Activated T-cell treated with anti-CD3 and anti-CD28 coated beads for 4 hours (primary cell): ENCODE data around the gene ZPR1.

Source experiments
- DNase-seq: peaks from one replicate; pipeline ENCODE4 v3.0.0-alpha.2; 2020

Gene ZPR1

DNA sequence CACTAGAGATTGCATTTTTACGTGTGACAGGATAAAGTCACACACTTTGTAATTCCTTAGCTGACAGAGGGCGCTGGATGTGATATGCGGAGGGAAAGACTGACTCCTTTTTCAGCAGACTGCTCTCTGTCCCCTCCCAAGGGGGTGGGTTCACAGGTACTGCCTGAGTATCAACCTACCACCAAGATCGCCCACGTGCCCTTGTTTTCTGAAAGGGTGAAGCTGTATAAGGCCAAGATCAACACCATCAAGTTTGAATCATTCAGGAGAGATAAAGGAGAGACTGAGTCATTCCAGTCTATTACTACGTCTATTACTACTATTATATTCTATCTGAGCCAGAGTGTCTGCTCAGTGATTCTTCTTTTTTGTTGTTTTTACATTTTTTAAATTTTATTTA is 45.7 kb downstream of the ZPR1 start:
- no peak for DNase-seq

DNA sequence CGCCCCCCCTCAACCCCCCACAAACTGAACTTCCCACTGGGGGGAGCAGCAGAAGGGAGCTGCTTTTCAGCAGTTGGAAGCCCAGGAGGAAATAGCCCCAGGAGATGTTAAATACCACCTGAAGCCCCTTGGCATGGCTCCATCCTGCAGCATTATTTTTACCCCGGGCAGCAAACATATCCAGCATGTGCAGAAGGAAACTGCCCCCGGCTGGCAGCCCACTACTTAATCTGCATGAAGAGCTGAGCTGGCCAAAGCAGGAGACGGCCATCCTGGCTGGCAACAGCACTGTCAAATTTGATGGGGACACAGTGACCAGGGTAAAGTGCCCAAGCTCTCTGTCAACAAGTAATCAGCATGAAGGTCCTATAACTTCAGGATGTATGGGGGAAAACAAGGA is 47.1 kb downstream of the ZPR1 start:
- DNase-seq, result no peak

DNA sequence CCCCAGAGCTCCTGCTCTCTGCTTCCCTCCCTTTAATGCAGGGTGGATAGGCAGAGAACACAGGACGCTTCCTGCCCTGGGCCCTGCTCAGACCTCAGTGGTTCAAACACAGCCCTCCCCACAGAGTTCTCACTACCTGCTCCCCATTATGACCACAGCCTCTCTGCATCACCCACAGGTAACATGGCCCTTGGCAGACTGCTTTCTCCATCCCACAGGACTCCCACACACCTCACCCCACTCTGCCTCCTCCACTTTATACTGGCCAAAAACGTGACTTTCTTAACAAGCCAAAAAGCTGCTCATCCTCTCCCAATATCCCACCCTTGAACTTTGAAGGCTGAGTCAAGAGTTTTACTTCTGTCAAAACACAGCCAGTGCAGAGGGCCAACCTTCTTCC is 48.8 kb downstream of the ZPR1 start:
- DNase-seq, result no peak

DNA sequence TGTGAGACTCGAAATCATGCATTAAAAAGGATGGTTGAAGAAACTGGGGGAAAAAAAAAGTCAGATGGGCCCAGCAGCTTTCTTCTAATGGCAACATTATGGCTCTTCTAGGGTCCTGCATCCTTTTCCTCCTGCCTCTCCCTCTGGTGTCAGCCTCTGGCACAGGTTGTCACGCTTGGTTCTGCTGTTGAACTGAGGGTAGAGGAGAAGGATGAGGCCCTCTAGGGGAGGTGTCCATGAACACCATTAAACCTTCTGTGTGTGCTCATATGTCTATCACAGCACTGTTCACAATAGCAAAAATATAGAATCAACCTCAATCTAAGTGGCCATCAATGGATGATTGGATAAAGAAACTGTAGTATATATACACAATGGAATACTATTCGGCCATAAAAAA is 51.1 kb downstream of the ZPR1 start:
- DNase-seq, result no peak

DNA sequence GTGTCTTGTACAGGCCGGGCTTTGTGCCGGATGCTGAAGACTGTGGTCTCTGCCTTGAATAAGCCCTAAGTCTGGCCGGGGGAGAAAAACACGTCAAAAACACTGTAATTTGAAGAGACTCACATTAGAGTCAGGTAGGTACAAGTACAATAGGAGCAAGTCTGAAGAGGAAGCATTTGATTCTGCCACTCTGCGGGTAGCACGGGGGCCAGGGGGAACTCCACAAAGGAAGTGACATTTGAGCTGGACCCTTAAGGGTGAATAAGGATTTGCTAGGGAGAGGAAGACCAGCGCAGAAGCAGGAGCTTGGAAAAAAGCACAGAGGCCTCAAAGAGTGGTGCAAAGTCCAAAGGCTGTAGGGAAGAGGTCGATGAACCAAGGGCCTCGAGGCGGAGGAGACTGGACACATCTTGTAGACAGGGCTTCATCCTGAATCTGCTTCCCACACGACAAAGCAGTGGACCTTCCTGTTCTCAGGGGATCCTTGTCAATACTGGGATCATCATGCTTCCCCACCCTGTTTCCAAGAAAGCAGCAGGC is 53.8 kb downstream of the ZPR1 start:
- DNase-seq, result no peak

DNA sequence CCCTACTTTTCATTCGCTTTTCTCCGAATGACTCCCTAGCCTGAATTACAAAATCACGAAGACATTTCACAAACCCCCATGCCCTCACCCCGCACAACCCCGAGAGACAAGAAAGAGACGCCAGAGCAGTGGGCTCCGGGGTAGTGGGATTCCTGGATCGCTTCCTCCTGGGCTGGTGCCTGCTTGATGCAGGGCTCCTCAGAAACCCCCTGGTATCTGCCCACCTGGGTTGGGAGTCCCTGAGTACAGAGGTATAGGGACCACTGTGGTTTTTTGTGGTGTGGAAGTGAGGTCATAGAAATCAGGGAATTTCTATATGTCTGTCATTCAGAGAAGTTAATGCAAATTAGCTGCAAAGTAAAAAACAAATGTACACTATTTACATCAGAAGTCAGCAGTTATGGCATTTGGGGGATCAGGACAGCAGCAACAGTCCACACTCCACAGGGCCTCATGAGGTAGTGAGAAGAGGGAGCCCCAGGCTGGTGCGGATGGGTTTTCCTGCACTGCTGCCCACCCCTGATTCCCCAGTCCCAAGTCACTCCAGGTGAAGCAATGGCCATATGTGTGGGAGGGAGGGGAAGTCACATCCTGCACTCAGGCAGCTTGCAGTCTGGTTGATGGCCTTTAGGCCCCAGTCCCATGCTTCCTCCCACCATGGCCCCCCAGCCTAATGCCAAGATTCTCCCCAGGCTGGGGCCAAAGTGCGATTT is 54.6 kb downstream of the ZPR1 start:
- DNase-seq, result no peak

DNA sequence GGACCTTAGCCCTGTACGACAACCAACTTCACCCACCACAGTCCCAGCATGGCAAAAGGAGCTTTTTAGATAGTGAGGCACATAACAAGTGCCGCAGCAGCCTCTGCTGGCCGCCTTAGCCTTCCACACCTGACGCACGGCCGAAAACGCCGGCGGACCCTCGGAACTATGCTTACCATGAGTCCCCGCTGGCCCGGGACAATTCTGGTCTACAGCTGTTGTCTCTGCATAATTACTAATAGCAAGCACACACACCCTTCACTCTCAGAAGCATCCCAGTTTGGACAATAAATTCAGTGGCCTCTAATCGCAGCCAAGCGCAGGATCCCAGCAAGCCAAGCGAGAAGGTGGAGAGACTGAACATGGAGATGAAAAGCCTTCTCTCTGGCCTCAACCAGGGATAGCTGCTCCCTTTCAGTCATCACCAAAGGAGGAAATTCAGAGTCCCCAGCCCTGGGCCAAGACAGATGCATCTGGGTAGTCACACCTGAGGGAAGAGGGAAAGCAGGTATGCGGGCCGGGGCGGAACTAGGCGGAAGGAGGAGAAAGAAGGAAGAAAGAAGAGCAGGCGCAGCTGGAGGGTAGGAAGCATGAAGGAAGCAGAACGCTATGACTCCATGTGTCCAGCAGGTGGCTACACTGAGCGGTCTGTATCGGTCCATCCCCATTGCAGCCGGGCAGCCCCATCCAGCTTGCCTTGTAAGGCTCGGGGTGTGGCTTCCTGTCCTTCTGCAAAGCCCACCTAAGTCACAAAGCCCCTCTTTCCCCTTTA is 55.4 kb downstream of the ZPR1 start:
- DNase-seq, result peak; percentile 39

DNA sequence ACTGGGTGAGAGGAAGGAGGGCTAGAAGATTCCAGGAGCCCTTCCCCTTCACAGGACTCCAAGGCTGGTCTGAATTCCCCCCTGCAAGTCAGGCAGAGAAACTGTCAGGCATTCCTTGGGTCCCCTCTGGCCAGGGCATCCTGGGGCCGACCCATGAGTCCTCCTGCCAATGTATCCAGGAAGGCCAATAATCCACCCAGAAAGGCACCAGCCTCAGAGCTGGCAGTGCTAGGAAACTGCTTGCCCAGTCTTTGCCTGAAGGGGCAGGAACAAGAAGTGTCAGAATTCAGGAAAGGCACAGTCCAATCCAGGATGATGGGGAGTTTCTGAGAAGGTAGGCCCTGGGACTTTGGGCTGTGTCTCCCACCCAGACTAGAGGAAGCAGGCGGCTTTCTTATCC is 56.0 kb downstream of the ZPR1 start:
- DNase-seq, result no peak

DNA sequence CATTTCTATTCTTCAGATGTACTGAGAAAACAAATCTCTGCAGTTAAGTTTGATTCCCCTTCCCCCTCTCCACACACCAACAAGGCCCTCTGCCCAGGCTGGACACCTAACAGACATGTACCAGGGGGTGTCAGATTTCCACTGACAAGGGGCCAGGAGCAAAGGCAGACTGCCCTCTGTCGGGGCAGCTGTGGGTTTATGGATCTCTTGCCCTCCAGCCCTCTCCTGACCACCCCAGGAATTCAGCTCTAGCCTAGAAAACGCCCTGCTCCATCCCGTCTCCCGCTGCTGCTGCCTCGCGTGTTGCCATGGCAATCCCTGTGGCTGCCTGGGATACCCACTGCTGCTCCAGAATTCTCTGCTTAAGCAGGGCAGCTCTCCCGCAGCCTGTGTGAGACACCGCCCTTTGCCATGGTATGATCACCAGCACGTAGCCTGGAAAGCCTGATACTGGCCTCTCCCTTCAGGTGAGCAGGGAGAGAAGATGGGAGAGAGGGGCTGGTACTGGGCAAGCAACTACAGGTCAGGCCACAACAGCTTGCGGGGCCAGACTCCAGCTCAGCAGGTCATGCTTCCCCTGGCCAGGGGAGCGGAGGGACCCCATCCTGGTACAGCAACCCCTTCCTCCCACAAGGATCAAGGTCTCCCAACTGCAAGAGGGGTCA is 56.6 kb downstream of the ZPR1 start:
- no peak for DNase-seq

DNA sequence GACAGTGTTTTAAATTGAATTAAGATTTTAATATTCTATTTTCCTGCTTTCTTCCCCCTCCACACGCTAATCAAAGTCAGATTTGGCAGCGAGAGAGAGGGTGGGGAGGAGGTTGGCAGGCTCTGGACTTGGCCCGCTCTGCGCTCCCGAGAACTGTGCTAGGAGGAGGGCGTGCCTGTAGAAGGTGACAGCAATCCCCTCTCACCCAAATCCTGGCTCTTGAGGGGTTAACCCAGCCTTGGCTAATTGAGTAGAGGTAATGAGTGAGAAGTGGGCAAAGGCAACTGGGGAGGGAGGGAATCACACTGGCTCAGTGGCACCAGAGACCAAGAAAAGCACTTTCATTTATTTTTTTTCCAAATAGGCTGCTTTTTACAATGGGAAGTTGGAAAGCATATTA is 57.2 kb downstream of the ZPR1 start:
- no peak for DNase-seq

DNA sequence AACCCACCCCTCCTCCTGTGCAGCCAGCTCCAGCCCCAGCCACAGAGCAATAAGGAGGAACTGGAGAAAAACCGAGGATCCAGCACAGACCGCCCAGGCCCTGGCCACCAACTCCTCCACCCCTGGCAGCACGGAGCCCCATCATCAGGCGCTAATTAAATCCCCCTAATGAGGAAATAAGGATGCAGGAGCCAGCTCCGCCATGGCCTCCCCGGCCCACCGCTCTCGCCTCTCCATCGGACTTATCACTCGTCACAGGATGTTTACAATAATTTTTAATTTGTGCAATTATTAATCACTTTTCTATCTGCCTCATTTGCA is 57.6 kb downstream of the ZPR1 start:
- DNase-seq, result no peak

DNA sequence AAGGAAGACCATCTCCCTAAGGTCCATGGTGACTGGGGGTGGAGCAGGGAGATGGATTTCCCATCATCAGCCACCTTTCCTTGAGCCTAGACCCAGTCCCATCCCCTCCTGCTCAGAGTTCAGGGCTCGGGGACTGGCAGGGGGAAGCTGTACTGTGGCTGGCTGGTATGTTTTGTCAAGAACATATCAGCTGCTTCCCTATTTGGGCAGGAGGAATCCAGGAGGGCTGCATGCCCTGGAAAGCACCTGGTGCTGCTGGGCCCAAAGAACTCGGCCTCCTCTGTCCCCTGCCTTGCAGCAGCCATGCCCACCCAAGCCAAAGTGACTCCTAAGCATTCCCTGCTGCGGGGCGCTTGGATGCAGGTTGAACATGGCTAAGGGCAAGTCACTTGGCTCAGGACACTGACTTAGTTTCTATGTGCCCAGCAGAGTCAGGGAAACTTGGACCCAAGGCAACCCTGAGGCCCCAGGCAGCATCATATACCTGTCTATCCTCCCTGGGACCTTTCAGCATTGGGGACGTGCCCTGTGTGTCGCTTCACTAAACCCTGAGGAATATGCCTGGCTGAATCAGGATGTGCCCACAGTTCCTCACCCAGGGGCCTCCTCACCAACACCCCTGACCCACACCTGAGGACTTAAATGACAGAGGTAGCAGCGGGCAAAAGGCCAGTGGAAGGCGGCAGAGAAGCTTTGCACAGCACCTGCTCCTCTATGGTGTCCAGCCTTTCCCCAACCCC is 58.2 kb downstream of the ZPR1 start:
- DNase-seq, result no peak

DNA sequence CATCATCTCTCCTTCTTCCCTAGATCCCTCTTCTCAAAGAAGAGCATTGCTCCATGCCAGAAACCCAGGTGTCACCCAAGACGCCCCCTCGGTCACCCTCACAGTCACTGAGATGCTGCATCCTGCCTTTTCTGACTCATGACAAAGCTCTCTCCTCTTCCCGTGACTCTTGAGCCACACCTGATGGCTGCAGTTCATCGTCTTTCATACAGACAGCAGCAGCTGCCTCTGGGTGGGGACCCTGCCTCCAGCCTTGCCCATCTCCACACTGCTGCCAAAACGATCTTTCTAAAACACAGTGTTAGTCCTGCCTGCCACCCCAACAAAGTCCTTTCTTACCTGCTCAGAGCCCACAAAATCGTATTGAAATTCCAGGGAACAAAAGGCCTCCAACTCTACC is 59.8 kb downstream of the ZPR1 start:
- no peak for DNase-seq

DNA sequence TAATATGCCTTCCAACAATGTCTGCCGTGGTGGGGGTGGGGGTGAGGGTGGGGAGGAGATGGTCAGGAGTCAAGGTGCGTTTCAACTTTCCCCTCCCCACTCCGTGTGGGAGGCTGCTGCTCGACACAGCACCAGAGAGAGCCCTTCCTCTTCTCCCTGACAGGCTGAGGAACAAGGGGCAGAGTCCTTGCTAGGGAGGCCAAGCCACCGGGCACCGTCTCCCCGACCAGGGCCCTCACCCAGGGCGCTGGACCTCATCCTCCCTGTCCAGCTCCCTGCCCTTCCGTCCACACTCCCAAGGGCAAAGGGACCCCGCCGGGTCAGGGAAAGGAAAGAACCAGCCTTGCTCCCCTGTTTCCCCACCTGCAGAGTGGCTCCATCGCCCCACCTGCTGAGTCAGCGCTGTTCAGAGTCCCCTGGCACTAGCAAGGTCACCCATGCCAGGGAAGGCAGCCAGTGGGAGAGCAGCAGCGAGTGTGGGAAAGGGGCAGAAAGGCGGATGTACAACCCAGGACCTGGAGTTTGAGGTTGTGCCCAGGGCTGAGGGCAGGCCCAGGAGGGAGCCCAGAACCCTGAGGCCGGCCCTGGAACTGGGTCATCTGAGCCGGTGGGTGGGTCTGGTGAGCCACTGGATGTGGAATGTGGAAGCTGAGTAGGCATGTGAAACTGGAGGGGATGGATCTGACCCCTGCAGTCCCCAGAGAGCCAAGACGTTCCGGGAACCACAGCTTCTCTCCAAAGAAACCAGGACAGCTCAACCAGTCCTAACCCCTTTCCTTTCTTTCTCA is 62.2 kb downstream of the ZPR1 start:
- DNase-seq, result no peak

DNA sequence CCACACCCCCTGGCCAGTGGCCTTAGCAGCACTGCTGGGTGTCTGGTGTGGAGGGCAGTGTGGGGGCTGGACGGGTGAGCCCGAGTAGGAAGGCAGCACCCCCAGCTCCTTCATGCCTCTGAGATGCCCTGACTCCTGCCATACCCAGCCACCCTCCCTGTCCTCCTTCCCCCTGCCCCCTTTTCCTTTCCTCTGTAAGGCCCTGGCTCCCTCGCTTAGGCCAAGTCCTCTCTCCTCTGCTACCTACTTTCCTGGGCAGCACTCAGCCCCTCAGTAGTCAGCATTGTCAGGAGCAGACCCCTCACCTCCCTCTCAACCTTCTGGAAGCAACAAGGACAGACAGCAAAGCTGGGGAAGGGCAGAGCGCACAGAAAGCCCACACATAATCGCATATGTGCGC is 63.0 kb downstream of the ZPR1 start:
- no peak for DNase-seq
